ENCODE results near the gene LRRC4B. TPM values are rescaled to one million over a fixed set of nuclear protein-coding genes. Genes with fewer than 3 reads are reported as not detected.

LRRC4B gene
- total and polyA plus RNA-seq, 2 of the 4 experiments (the other 2 are of a cell fraction), result 0.03 TPM; not detected in 1

DNA sequence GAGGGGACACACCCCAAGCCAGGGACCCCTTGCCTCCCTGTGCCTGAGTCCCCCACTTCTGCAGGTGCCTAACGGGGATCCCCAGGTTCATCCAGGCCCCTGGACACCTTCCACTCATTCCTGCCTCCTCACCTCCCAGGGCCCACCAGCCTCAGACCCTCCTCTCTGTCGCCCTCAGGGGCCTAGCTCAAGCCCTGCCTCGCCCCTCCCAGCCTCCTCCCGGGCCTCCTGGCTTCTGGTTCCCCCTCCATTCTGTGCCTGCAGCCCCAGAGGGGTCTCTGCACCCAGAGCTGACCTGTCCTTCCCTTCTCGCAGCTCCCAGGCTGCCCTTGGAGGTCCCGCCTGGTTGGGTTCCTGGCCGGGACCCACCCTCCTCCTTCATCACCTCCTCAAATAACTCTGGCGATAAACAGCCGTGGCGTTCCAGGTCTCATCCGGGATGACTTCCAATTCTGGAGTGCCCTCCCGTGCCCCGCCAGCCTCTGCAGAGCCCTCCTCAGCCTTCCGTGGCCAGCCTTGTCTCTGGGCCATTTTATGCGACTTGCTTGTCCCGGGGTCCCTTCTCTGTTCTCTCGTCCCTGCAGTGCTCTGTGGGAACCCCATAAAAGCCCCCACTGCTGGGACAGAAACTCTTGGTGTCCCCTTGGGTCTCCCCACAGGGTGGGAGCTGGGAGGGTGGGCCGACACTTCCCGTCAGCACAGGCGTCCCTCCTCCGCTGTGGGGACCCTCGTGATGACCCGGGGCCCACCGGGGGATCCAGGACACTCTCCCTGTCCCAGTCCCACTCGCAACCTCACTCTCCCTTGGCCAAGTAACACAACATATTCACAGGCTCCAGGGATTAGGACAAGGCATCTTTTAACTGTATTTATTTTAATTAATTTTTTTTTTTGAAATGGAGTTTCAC is 66.4 kb downstream of the LRRC4B start:
- Histone ChIP-seq H3K27ac (ENCODE audit: insufficient read depth, low read length) (no peak overlapping the region), H2AFZ (replicated peaks; ENCODE audit: low read length, poor library complexity) (no peak overlapping the region), H2BK120ac (ENCODE audit: low read depth, low read length) (no peak overlapping the region), H3K18ac (ENCODE audit: low read depth, low read length) (no peak overlapping the region), H3K9me1 (ENCODE audit: insufficient read depth, low read length) (no peaks in the 10 kb centered on the region), H2AK9ac (replicated peaks; ENCODE audit: low read depth, low read length, poor library complexity) (no peak overlapping the region), H3K79me1 (ENCODE audit: low read depth in 1 of 2, low read length in 2 of 2) (no peaks in the 10 kb centered on the region), H4K91ac (ENCODE audit: insufficient read depth, low read depth, low read length) (no peak overlapping the region), H4K5ac (ENCODE audit: low read depth, low read length) (no peak overlapping the region), H3K14ac (replicated peaks; ENCODE audit: low read depth, low read length) (no peak overlapping the region), H3K4me1 (ENCODE audit: control insufficient read depth, insufficient read depth, low read length) (no peaks in the 10 kb centered on the region), H2AK5ac (ENCODE audit: low read depth, low read length) (no peak overlapping the region), H3K9me3 (ENCODE audit: control insufficient read depth, insufficient read depth, low read length) (no peaks in the 10 kb centered on the region), H3K9ac (ENCODE audit: low read depth, low read length) (no peak overlapping the region), H3K4me3 (ENCODE audit: insufficient read depth, low read depth, low read length) (no peak overlapping the region), H3K4ac (ENCODE audit: low read depth, low read length) (no peak overlapping the region), H3K36me3 (ENCODE audit: control insufficient read depth, insufficient read depth, low read length) (peaks cover 2% of the 10 kb centered on the region; the same call in 1 of the 2 replicates), H4K20me1 (ENCODE audit: insufficient read depth, low read length) (no peaks in the 10 kb centered on the region), H3K27me3 (ENCODE audit: control insufficient read depth, insufficient read depth, low read length) (peaks cover 19% of the 10 kb centered on the region; the same call in 1 of the 2 replicates), H3K56ac (ENCODE audit: extremely low read depth, insufficient read depth, low read length) (no peak overlapping the region), H2BK5ac (ENCODE audit: low read depth, low read length, poor library complexity, severe bottlenecking) (no peak overlapping the region), H2BK15ac (ENCODE audit: low read depth, low read length) (no peak overlapping the region), H4K8ac (ENCODE audit: low read depth in 2 of 2, low read length in 2 of 2) (no peak overlapping the region), H2BK20ac (ENCODE audit: low read depth, low read length) (no peak overlapping the region), H3K4me2 (ENCODE audit: low read depth, low read length) (no peak overlapping the region), H3K23ac (ENCODE audit: low read depth, low read length) (no peak overlapping the region)
- BruUV-seq (replicated peaks), result no TSS peak
- dilution Hi-C loops (cut with HindIII; ENCODE audit: low sequenced_read_pairs, unreplicated experiment) (no loop called here), intact Hi-C loops (cut with micrococcal nuclease) (no loop called here), in situ Hi-C loops (cut with MboI; ENCODE audit: low sequenced_read_pairs) (no loop called here)
- 20% methylated on average over 10 of the region's 25 CpGs; no CpG with 5 or more reads in 1 of the 2 experiments for WGBS, 2 experiments (ENCODE audit: extremely low coverage in 2 of 2, insufficient read length in 1 of 2)
- CTCF ChIA-PET, result no interaction called here
- POLR2A ChIA-PET (ENCODE audit: unreplicated experiment), result no interaction called here
- no peak for ATAC-seq (ENCODE audit: low read depth)
- DNase-seq, result no peak
- no peak for TF ChIP-seq CEBPB (IDR thresholded peaks at IDR 0.05; ENCODE audit: low read depth, low read length)
- TF ChIP-seq MAZ (IDR thresholded peaks at IDR 0.05; ENCODE audit: borderline replicate concordance, low read depth, low read length), result no peak
- TF ChIP-seq BHLHE40 (IDR thresholded peaks at IDR 0.05; ENCODE audit: low read depth, low read length), result no peak
- TF ChIP-seq, protein P1, sequence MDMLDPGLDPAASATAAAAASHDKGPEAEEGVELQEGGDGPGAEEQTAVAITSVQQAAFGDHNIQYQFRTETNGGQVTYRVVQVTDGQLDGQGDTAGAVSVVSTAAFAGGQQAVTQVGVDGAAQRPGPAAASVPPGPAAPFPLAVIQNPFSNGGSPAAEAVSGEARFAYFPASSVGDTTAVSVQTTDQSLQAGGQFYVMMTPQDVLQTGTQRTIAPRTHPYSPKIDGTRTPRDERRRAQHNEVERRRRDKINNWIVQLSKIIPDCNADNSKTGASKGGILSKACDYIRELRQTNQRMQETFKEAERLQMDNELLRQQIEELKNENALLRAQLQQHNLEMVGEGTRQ (IDR thresholded peaks at IDR 0.05; ENCODE audit: low read depth, low read length), result no peak
- no peak for TF ChIP-seq POLR2A (IDR thresholded peaks at IDR 0.05; ENCODE audit: low read depth, low read length)
- TF ChIP-seq MXI1 (IDR thresholded peaks at IDR 0.05; ENCODE audit: borderline replicate concordance, low read depth, low read length), result no peak
- no peak for TF ChIP-seq NFE2L2 (IDR thresholded peaks at IDR 0.05; ENCODE audit: low read depth, low read length)
- no peak for TF ChIP-seq SMC3 (IDR thresholded peaks at IDR 0.05; ENCODE audit: low read depth, low read length)

Data from IMR-90 (cell line).